A673 (cell line): ENCODE measurements around the gene PEPD.

Source experiments
- EZH2 ChIP-seq: fragments of 200-600 bp; sonication (generic); IDR thresholded peaks from 2 replicates; pipeline ENCODE4 v1.6.1; 2017; ENCODE audit warnings: borderline replicate concordance, low read depth, mild to moderate bottlenecking, mixed read lengths, antibody characterized with exemption, low read length; ENCODE audit not compliant: poor library complexity, severe bottlenecking
- TF ChIP-seq, protein P1 (sequence below): fragments of 300-800, 200-600 bp; sonication (generic); conservative IDR thresholded peaks from 2 replicates; pipeline ENCODE4 v1.5.1; 2017; ENCODE audit warnings: low read depth, mild to moderate bottlenecking, antibody characterized with exemption, low read length, moderate library complexity, mixed read lengths

DNA sequence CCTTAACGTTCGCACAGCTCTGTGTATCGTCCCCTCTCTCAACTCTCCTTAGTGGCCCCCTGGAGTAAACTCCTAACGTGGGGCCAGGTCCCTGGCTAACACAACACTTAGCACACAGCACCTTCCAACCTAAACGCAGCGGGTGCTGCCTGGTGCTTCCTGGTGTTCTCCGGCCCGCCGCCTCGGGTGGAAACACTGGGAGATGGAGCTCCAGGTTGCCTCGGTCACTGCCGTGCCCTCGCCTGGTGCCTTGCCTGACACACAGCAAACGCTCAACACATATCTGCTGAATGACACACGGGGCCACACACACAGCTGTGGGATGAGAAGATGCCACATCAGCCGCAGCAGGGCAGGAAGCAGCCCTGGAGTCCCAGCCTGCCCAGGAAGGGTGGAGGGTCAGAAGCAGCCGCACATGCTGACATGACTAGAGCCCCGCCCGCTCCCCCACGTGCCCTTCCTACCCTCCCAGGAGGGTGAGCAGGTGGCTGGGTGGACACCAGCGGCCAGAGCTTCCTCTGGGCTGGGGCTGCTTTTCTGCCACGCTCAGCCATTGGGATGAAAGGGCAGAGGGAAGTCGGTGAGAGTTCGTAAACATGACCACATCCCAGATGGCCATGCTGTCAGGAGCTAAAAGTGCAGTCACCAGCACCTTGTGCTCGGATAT, 6.6 kb downstream of the PEPD start:
- TF ChIP-seq, protein P1, sequence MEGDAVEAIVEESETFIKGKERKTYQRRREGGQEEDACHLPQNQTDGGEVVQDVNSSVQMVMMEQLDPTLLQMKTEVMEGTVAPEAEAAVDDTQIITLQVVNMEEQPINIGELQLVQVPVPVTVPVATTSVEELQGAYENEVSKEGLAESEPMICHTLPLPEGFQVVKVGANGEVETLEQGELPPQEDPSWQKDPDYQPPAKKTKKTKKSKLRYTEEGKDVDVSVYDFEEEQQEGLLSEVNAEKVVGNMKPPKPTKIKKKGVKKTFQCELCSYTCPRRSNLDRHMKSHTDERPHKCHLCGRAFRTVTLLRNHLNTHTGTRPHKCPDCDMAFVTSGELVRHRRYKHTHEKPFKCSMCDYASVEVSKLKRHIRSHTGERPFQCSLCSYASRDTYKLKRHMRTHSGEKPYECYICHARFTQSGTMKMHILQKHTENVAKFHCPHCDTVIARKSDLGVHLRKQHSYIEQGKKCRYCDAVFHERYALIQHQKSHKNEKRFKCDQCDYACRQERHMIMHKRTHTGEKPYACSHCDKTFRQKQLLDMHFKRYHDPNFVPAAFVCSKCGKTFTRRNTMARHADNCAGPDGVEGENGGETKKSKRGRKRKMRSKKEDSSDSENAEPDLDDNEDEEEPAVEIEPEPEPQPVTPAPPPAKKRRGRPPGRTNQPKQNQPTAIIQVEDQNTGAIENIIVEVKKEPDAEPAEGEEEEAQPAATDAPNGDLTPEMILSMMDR, result no peak
- TF ChIP-seq EZH2, result no peak
